Choroid plexus epithelial cell (primary cell): ENCODE results near the gene URI1.
"Not testable (repeated sequence)": the region's sequence is repeated elsewhere in the genome, so short reads cannot be mapped to it uniquely, and the experiment has no call there.

Source experiments
- DNase-seq: peaks from one replicate; pipeline ENCODE4 v3.0.0-alpha.2; 2010; ENCODE audit warnings: low read depth
- H3K4me3 ChIP-seq: 2 replicates; pipeline ENCODE4 v1.5.1; 2011; ENCODE audit warnings: low read depth, mild to moderate bottlenecking, control low read depth, low read length, moderate library complexity
- TF ChIP-seq, protein P1 (sequence below): conservative IDR thresholded peaks from 2 replicates; pipeline ENCODE4 v1.5.1; 2011; ENCODE audit warnings: low read depth, mild to moderate bottlenecking, control low read depth, inconsistent platforms, low read length, moderate library complexity

The URI1 gene

DNA sequence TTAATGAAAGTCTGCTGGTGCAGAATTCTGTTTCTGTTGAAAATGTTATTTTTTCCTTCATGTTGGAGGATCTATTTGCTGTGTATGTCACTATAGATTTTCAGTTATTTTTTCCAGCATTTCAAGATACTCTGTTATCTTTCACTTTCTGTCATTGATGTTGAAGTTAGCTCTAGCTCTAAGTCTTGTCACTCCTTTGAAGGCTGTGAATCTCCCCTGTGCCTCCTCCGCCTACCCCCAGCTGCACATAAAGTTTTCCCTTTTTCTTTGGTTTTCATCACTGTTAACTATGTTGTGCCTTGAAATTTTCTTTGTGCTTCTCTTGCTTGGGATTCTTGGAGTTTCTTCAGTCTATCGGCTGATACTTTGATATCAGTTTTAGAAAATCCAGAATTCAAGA lies 20.8 kb downstream of the URI1 start:
- no peak overlapping the region for H3K4me3 ChIP-seq
- TF ChIP-seq, protein P1, sequence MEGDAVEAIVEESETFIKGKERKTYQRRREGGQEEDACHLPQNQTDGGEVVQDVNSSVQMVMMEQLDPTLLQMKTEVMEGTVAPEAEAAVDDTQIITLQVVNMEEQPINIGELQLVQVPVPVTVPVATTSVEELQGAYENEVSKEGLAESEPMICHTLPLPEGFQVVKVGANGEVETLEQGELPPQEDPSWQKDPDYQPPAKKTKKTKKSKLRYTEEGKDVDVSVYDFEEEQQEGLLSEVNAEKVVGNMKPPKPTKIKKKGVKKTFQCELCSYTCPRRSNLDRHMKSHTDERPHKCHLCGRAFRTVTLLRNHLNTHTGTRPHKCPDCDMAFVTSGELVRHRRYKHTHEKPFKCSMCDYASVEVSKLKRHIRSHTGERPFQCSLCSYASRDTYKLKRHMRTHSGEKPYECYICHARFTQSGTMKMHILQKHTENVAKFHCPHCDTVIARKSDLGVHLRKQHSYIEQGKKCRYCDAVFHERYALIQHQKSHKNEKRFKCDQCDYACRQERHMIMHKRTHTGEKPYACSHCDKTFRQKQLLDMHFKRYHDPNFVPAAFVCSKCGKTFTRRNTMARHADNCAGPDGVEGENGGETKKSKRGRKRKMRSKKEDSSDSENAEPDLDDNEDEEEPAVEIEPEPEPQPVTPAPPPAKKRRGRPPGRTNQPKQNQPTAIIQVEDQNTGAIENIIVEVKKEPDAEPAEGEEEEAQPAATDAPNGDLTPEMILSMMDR, result no peak
- DNase-seq, result no peak

DNA sequence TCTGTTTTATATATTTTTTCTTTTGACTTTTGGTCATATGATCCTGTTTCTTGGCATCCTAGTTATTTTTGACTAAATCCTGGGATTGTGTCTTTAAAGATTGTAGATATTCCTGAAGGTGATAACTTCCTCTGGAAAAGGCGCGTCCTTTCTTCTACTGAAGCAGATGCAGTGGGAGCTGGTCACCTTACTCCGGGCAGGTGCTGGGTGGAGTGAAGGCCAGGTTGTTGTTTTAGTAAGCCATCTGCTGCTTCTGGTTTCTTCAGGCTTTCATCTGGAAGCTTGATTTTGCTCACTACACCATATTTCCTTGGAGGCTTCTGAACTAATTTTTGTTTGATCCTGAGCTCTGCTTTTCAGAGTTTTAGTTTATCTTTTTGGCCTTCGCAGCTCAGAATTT lies 21.5 kb downstream of the URI1 start:
- DNase-seq, result no peak
- TF ChIP-seq, protein P1, result no peak
- H3K4me3 ChIP-seq, result no peak overlapping the region

DNA sequence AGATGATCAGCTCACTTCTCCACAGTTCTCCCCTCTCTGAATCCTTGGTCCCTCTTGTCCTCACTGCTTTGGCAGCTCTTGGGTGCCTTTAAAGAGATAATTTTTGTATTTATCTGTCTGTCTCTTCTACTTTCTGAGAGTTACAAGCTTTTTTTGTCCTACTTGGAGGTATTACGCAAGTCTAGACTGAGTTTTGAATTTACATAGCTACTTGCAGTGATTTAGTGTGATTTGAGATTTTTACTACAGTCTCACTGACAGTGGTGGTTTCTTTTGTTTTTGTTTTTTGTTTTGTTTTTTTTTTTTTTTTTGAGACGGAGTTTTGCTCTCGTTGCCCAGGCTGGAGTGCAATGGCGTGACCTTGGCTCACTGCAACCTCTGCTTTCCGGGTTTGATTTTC lies 22.1 kb downstream of the URI1 start:
- H3K4me3 ChIP-seq, result no peak overlapping the region
- DNase-seq, result peak; percentile 54
- TF ChIP-seq, protein P1, result no peak

DNA sequence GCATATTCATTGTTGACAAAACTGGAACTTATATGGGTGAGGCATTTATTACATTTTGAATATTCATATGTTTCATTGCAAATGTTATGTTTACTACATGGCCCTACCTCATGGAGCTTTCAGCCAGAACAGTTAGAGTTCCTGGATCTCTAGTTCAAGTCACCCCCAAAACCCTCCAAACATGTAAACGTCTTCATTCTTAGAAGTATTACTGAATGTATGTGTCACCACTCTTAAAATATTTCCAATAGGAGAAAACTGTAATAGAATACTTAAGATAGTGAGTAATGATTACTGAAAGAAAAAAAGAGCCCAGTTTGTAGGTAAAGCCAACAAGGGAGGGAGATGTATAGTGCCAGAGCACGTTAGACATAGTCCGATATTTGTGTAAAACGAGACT lies 23.5 kb downstream of the URI1 start:
- no peak overlapping the region for H3K4me3 ChIP-seq
- DNase-seq, result peak; percentile 55
- TF ChIP-seq, protein P1, result no peak

DNA sequence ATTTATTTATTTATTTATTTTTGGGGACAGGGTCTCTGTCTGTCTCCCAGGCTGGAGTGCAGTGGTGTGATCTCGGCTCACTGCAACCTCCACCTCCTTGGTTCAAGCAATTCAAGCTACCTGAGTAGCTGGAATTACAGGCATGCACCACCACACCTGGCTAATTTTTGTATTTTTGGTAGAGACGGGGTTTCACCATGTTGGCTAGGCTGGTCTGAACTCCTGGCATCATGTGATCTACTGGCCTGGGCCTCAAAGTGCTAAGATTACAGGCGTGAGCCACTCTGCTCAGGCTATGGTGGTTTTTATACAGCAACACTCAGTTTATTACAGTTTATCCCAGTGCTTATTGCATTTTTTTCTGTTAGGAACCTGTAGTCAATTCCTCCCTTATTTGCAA lies 24.1 kb downstream of the URI1 start:
- H3K4me3 ChIP-seq, DNase-seq: not testable (repeated sequence)

DNA sequence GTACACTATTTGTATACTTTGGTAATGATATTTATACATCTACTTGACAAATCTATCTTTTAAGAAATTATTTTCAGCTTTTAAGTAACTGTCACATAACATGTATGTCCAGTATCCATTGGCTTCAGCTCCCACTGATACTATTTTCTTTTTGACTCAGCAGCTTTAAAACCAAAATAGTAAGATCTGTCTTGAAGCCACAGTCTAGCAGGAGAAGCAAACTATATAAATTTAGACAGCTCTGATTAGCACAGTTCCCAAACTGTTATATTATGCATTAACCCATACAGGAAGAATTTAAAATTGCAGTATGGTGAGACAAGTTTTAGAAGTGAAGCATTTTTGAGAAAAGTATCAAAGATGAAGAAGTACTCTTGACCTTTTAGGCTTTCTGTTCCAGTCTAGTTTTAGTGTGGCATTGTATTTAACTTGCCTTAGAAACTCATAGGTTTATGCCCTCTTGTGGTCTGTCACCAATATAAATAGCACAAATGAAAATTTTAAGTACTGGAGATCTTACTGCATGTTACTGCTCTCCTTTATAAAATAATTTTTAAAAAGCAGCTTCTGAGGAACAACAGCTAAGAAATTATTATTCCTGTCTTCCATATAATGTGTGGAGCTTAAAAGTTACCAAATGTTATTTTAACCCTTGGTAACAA lies 24.7 kb downstream of the URI1 start:
- H3K4me3 ChIP-seq, result no peak overlapping the region
- TF ChIP-seq, protein P1, result peak; percentile 35
- peak; percentile 49 for DNase-seq

DNA sequence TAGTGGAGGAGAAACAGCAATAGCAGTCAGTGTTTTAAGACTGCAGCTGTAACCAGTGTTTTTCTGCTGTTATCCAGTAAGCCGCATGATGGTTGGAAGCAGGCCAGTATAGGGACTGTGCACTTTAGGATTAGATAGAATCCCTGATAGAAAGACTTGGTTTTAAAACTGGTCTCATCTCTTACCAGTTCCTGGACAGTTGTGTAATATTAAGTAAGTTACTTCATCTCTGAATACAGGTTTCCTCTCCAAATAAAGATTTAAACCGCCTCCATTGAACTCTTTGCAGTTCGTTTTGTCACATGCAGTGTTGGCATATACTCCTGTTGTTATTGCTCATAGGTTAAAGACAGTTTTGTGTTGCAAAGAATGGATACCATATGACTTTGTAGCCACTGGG lies 25.6 kb downstream of the URI1 start:
- peak; percentile 74 for DNase-seq
- TF ChIP-seq, protein P1, result no peak

DNA sequence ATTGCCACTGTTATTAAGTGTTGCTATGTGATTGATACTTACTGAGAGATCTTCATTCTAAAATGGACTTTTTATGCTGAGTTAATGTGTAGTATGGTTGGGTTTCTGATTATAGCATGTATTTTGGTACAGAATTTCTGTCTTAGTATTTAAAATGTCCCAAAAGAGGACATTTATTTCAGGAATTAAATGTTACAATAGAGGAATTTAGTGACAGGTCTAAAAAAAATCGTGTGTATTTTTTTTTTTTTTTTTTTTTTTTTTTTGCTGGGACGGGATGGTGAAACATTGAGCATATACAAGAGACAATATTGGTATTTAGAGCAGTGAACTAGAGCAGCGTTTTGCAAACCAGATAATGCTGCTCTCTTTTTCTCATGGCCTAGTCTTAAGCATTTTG lies 27.9 kb downstream of the URI1 start:
- TF ChIP-seq, protein P1, result no peak
- no peak overlapping the region for H3K4me3 ChIP-seq
- DNase-seq, result no peak

More for the DNA sequence above, 25.6 kb downstream of the URI1 start:
- H3K4me3 ChIP-seq, result no peak overlapping the region
